GM12878 (cell line): ENCODE results near the gene SGO1. TPM values are rescaled to one million over a fixed set of nuclear protein-coding genes. Genes with fewer than 3 reads are reported as not detected.

Experiments
- ATAC-seq: fragments of 200-7000 bp; cut with Tn5 transposase; 3 replicates; pipeline ENCODE4 v1.9.1; 2020; ENCODE audit warnings: mild to moderate bottlenecking, moderate library complexity
- BruUV-seq: library from RNA; stranded (reverse); fragments of 400-500 nt; replicated peaks from 2 replicates; lab custom pipeline; 2021; lab: Mats Ljungman, UMichigan
- CTCF ChIA-PET: fragments of 300-600 bp; sonication (Branson Sonifier 250); formaldehyde crosslinking; extraction: SDS; loops from one replicate; lab custom pipeline; 2021; ENCODE audit warnings: inconsistent platforms; lab: Yijun Ruan, JAX
- POLR2A ChIA-PET: fragments of 350-600 bp; formaldehyde crosslinking; extraction: SDS; loops from one replicate; lab custom pipeline; 2021; ENCODE audit warnings: inconsistent platforms; lab: Charles Lee
- RAD21 ChIA-PET: fragments of 300-600 bp; sonication (Branson Sonifier 250); formaldehyde crosslinking; loops from one replicate; lab custom pipeline; 2023; ENCODE audit warnings: antibody characterized with exemption; ENCODE audit not compliant: unreplicated experiment; lab: Charles Lee
- SMC1A ChIA-PET: fragments of 300-600 bp; sonication (Branson Sonifier 250); formaldehyde crosslinking; loops from one replicate; lab custom pipeline; 2023; ENCODE audit not compliant: unreplicated experiment, uncharacterized antibody; lab: Charles Lee
- DNase-seq: peaks from one replicate; pipeline ENCODE4 v3.0.0-alpha.2; 2011; ENCODE audit warnings: low read depth, low spot score
- FAIRE-seq: peaks from 3 replicates; lab custom pipeline; 2011; peaks lifted over from hg19 to GRCh38; lab: Jason Lieb, UNC
- H2AFZ ChIP-seq: 2 replicates; pipeline ENCODE4 v1.6.0; 2011; ENCODE audit warnings: low read depth, low read length, control low read depth; ENCODE audit not compliant: control insufficient read depth
- H3K27ac ChIP-seq: 2 replicates; pipeline ENCODE4 v1.5.1; 2011; ENCODE audit warnings: control low read depth; ENCODE audit not compliant: control insufficient read depth, insufficient read depth
- H3K27me3 ChIP-seq, 2 experiments: replicated peaks in 1 of 2; 2 replicates each; pipeline versions ENCODE4 v1.6.0 to v1.6.1; 2011; ENCODE audit warnings: low read length in 1 of 2; ENCODE audit not compliant: control insufficient read depth in 2 of 2, insufficient read depth in 2 of 2
- H3K36me3 ChIP-seq, 2 experiments: 2 replicates each; pipeline ENCODE4 v1.5.1; 2011; ENCODE audit warnings: low read length in 1 of 2; ENCODE audit not compliant: control insufficient read depth in 2 of 2, insufficient read depth in 2 of 2
- H3K4me1 ChIP-seq: 2 replicates; pipeline ENCODE4 v1.6.1; 2011; ENCODE audit warnings: mild to moderate bottlenecking, low read length, moderate library complexity, mixed read lengths; ENCODE audit not compliant: control insufficient read depth, insufficient read depth
- H3K4me2 ChIP-seq: 2 replicates; pipeline ENCODE4 v1.6.0; 2011; ENCODE audit warnings: control low read depth; ENCODE audit not compliant: control insufficient read depth, insufficient read depth
- H3K4me3 ChIP-seq: fragments of 200-600 bp; sonication (generic); 2 replicates; pipeline ENCODE4 v1.5.1; 2016
- H3K79me2 ChIP-seq: 2 replicates; pipeline ENCODE4 v1.6.0; 2011; ENCODE audit warnings: low read length; ENCODE audit not compliant: control insufficient read depth, insufficient read depth
- H3K9ac ChIP-seq: 2 replicates; pipeline ENCODE4 v1.8.0; 2011; ENCODE audit warnings: low read length, control low read depth, mixed read lengths; ENCODE audit not compliant: control insufficient read depth, insufficient read depth
- H3K9me3 ChIP-seq: replicated peaks from 3 replicates; pipeline ENCODE4 v1.5.1; 2011; ENCODE audit warnings: mild to moderate bottlenecking, low read length; ENCODE audit not compliant: control insufficient read depth, insufficient read depth
- H4K20me1 ChIP-seq: 2 replicates; pipeline ENCODE4 v1.6.0; 2011; ENCODE audit not compliant: control insufficient read depth, insufficient read depth
- CHD4 ChIP-seq: fragments of 200-600 bp; sonication (generic); IDR thresholded peaks from 2 replicates; pipeline ENCODE4 v1.6.1; 2016; ENCODE audit warnings: mild to moderate bottlenecking
- GABPA ChIP-seq: IDR thresholded peaks from 2 replicates; pipeline ENCODE4 v1.6.1; 2014; ENCODE audit warnings: antibody characterized with exemption, low read depth, mild to moderate bottlenecking, inconsistent platforms
- JUNB ChIP-seq: IDR thresholded peaks from 2 replicates; pipeline ENCODE4 v1.6.1; 2016; ENCODE audit warnings: antibody characterized with exemption, mild to moderate bottlenecking
- NFYB ChIP-seq: IDR thresholded peaks from 2 replicates; pipeline ENCODE4 v1.6.1; 2011; ENCODE audit warnings: low read depth, mild to moderate bottlenecking, low read length, improper control_type of control experiment, moderate library complexity; ENCODE audit not compliant: insufficient read depth
- RCOR1 ChIP-seq: conservative IDR thresholded peaks from 2 replicates; pipeline ENCODE4 v1.6.1; 2012; ENCODE audit warnings: low read depth, low read length, improper control_type of control experiment
- SMARCA5 ChIP-seq: fragments of 450-650 bp; IDR thresholded peaks from 2 replicates; pipeline ENCODE4 v1.6.1; 2017; ENCODE audit warnings: mild to moderate bottlenecking
- ZNF622 ChIP-seq: fragments of 450-650 bp; IDR thresholded peaks from 2 replicates; pipeline ENCODE4 v1.6.1; 2017; ENCODE audit warnings: mild to moderate bottlenecking, inconsistent platforms
- WGBS: methylation state at CpG from one replicate; pipeline ENCODE4 v1.1.6; 2016; ENCODE audit warnings: low lambda C conversion rate; ENCODE audit not compliant: insufficient replicate concordance, insufficient coverage; ENCODE audit errors: missing lambda C conversion rate; 5-methylcytosine and 5-hydroxymethylcytosine counted together
- in situ Hi-C: fragments of 300-500 bp; cut with MboI; formaldehyde crosslinking; loops from 9 replicates; pipeline ENCODE4 v1.14.3; 2018; ENCODE audit warnings: mixed read lengths
- intact Hi-C: fragments of 100-400 bp; cut with micrococcal nuclease; formaldehyde crosslinking; loops from one replicate; pipeline ENCODE4 v1.14.2; 2022; ENCODE audit not compliant: unreplicated experiment
- polyA plus RNA-seq, 11 experiments: library from polyadenylated mRNA; depleted of rRNA in 4 of 11; unstranded in 6 of 11; stranded (reverse) in 5 of 11; fragments of >200 nt; fragmentation: Nextera tagmentation in 4 of 11; fragmentation: Illumina TruSeq in 1 of 11; extraction: Ambion mirVana in 4 of 11; extraction: Trizol in 1 of 11; gene quantifications; 1 replicate in 1 of 11; 2 replicates in 10 of 11; pipeline versions ENCODE4 v1.2.1 to v1.2.3, GENCODE V29; 2011 to 2016; ENCODE audit warnings: inconsistent platforms in 2 of 11, missing spikeins in 2 of 11, low read depth in 1 of 11
- total RNA-seq, 4 experiments: library from RNA; depleted of rRNA in 3 of 4; stranded (reverse); fragments of >200 nt in 3 of 4; fragmentation: Illumina TruSeq in 1 of 4; extraction: Trizol in 1 of 4; gene quantifications; 2 replicates each; pipeline versions ENCODE4 v1.2.1 to v1.2.3, GENCODE V29; 2013 to 2021

SGO1 gene
- total and polyA plus RNA-seq, 10 of the 15 experiments (the other 5 are each of a cell fraction or from before 2014, with no cell fraction given) = 10.9 to 46.2 (median 17.6) TPM

- H3K4me3 ChIP-seq = no peak overlapping the region
- POLR2A ChIA-PET = interaction anchor here (1.0 kb wide), 1 partner anchor 257 kb away, joined by 3 read pairs; no protein-coding TSS in a partner anchor
- no TSS peak for BruUV-seq
- DNase-seq (peak; percentile 16), FAIRE-seq (no peak), ATAC-seq (peak; percentile 88)
- no peak overlapping the region for H3K4me2 ChIP-seq
- in situ Hi-C loops (no loop called here), intact Hi-C loops (no loop called here)
- no peaks in the 10 kb centered on the region; the same call in 2 of the 3 replicates for H3K9me3 ChIP-seq
- RAD21 ChIA-PET = no interaction called here
- CTCF ChIA-PET = interaction anchor here (0.6 kb wide), 1 partner anchor 38 kb away, joined by 3 read pairs; no protein-coding TSS in a partner anchor
- H3K27me3 ChIP-seq = no peaks in the 10 kb centered on the region
- H3K27ac ChIP-seq = no peak overlapping the region
- SMC1A ChIA-PET = interaction anchor here (1.8 kb wide), 1 partner anchor 11 kb away, joined by 7 read pairs; no protein-coding TSS in a partner anchor
- no peaks in the 10 kb centered on the region for H3K36me3 ChIP-seq
- H3K4me1 ChIP-seq = no peaks in the 10 kb centered on the region
- no peak overlapping the region for H2AFZ ChIP-seq
- 13% methylated on average over 6 of the region's 7 CpGs for WGBS
- H3K79me2 ChIP-seq = no peaks in the 10 kb centered on the region
- no peaks in the 10 kb centered on the region for H4K20me1 ChIP-seq
- peak; percentile 52 for TF ChIP-seq JUNB
- TF ChIP-seq GABPA = no peak
- TF ChIP-seq NFYB = no peak
- no peak overlapping the region for H3K9ac ChIP-seq
Measured at GRCh38 chr3:20235796-20236195, 49.8 kb upstream of the SGO1 start.

- Histone ChIP-seq H2AFZ (no peak overlapping the region), H3K4me3 (no peak overlapping the region), H3K36me3 (no peaks in the 10 kb centered on the region), H4K20me1 (no peaks in the 10 kb centered on the region), H3K79me2 (no peaks in the 10 kb centered on the region), H3K9me3 (no peaks in the 10 kb centered on the region; the same call in 2 of the 3 replicates), H3K4me2 (no peak overlapping the region), H3K27ac (no peak overlapping the region), H3K27me3 (no peaks in the 10 kb centered on the region)
- POLR2A ChIA-PET = no interaction called here
- CTCF ChIA-PET = no interaction called here
- intact Hi-C loops = no loop called here
- FAIRE-seq (no peak), ATAC-seq (no peak)
- no TSS peak for BruUV-seq
- SMC1A ChIA-PET = interaction anchor here (0.5 kb wide), 1 partner anchor 250 kb away, joined by 3 read pairs; no protein-coding TSS in a partner anchor
- RAD21 ChIA-PET = no interaction called here
- TF ChIP-seq CHD4 (no peak), SMARCA5 (no peak), ZNF622 (no peak), RCOR1 (no peak)
- TF ChIP-seq, all 136 proteins: peak for 0
- Histone ChIP-seq H3K4me1 (no peaks in the 10 kb centered on the region), H3K9ac (no peak overlapping the region)
- 88% methylated on average over 2 of the region's 2 CpGs for WGBS
- DNase-seq = no peak
- in situ Hi-C loops = no loop called here
Measured at GRCh38 chr3:20232906-20233780, 47.1 kb upstream of the SGO1 start.
